WERI-Rb-1 (cell line): ENCODE data around the gene CD6.

Source experiments
- DNase-seq: peaks from one replicate; pipeline ENCODE4 v3.0.0-alpha.2; 2020
- H3K27ac ChIP-seq: fragments of 250-450 bp; sonication (Bioruptor Pico); 2 replicates; pipeline ENCODE4 v1.5.1; 2020; ENCODE audit warnings: mild to moderate bottlenecking, moderate library complexity
- H3K27me3 ChIP-seq: fragments of 250-450 bp; sonication (Bioruptor Pico); 2 replicates; pipeline ENCODE4 v1.5.1; 2021; ENCODE audit warnings: mild to moderate bottlenecking, low read depth, moderate library complexity; ENCODE audit not compliant: insufficient read depth, severe bottlenecking
- H3K36me3 ChIP-seq: fragments of 250-450 bp; sonication (Bioruptor Pico); 2 replicates; pipeline ENCODE4 v1.5.1; 2020; ENCODE audit warnings: mild to moderate bottlenecking, moderate library complexity
- H3K4me3 ChIP-seq: 2 replicates; pipeline ENCODE4 v1.5.1; 2011; ENCODE audit warnings: low read depth, mild to moderate bottlenecking, control low read depth, low read length
- H3K9me3 ChIP-seq: fragments of 250-450 bp; sonication (Bioruptor Pico); 2 replicates; pipeline ENCODE4 v1.5.1; 2021; ENCODE audit warnings: mild to moderate bottlenecking, moderate library complexity; ENCODE audit not compliant: severe bottlenecking
- CTCF ChIP-seq: IDR thresholded peaks from 2 replicates; pipeline ENCODE4 v1.5.1; 2011; ENCODE audit warnings: low read depth, mild to moderate bottlenecking, control low read depth, inconsistent platforms, low read length

CD6 gene

GRCh38 chr11:61019832-61020405 lies 48.4 kb downstream of the CD6 start:
- no peak for DNase-seq
- no peak for TF ChIP-seq CTCF
- no peak overlapping the region for H3K27ac ChIP-seq
- peaks cover 10% of the 10 kb centered on the region for H3K27me3 ChIP-seq
- no peak overlapping the region for H3K4me3 ChIP-seq
- H3K9me3 ChIP-seq: no peaks in the 10 kb centered on the region
- no peaks in the 10 kb centered on the region for H3K36me3 ChIP-seq

DNA sequence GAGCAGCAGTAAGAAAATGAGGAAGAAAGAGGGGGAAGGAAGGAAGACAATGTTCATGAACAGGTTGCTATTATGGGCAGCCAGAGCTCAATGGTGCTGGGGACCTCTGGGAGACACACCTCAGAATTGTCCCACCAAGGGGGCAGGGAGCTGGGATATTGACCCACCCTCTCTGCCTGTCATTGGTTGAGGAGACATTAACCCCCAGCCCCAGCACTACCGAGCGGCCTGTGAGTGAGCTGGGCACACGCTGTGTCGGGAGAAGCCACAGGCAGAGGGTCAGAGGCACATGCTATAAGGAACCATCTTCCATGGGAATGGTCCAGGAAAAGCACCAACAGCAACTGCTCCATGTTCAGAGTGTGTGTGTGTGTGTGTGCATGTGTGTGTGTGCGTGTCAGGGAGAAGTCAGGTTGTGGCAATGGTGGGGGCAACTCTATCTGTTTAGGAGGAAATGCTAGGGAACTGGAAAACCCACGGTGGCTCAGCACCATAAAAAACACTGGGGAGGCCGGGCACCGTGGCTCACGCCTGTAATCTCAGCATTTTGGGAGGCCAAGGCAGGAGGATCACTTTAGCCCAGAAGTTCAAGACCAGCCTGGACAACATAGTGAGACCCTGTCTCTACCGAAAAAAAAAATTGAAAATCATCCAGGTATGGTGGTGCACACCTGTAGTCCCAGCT lies 49.2 kb downstream of the CD6 start:
- no peaks in the 10 kb centered on the region for H3K36me3 ChIP-seq
- H3K27me3 ChIP-seq: peaks cover 8% of the 10 kb centered on the region
- H3K4me3 ChIP-seq: no peak overlapping the region
- TF ChIP-seq CTCF: no peak
- H3K27ac ChIP-seq: no peak overlapping the region
- no peak for DNase-seq
- H3K9me3 ChIP-seq: no peaks in the 10 kb centered on the region

DNA sequence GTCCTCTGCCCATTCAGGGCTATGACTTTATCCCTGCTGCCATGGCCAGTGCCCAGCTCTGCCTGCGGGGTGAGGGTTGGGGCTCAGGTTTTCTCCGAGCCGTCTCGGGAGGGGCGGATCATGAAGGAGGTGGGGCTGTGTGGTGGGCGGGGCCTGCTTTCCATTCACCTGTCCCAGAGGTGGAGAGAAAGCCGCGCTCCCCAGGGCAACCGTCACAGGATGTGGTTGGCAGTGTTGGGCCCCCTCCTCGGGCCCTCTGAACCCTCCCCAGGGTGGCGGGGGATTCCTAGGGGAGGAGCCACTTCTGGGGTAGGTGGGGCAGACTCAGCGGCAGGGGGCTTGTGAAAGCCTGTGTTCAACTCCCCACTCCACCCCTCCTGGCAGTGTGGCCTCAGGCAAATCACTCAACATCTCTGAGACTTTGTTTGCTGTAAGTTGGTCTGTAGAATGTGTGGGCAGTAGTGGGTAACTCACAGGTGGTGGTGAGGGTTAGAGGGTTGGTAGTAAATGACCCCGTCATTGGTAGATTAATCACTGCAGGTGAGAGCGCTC lies 50.3 kb downstream of the CD6 start:
- Histone ChIP-seq H3K4me3 (no peak overlapping the region), H3K36me3 (no peaks in the 10 kb centered on the region)

DNA sequence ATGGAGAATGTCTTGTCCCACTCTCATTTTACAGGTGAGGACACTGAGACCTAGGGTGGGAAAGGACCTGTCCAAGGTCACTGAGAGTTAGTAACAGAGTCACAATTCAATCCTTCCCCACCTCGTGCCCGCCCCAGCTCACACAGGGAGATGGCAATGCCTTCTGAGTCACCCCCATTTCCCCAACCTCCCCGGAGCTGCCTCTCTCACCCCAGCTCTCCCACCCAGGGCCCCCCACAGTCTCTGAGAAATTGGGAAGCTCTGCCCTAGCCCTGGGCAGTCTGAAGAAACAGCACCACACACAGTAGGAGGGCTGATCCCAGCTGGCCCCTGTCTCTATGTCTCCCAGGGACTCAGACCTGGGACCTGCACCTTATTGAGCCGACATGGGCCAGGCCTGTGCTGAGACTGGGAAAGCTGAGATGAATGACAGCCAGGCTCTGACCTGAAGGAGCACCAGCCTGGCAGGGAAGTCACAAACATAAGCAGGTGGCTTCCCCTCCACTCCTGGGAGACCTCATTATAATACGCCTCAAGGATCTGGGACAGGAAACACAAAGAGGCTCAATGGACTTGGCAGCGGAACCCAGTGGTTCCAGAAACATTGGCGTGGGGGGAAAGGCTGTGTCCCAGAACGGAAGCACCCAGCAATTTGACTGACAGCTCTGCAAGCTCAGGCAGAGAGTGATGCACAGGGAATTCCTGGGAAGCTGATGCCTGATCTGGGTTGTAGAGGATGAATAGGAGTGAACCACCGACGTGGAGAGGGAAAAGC lies 51.0 kb downstream of the CD6 start:
- Histone ChIP-seq H3K4me3 (no peak overlapping the region), H3K27me3 (peaks cover under 1% of the 10 kb centered on the region), H3K9me3 (no peaks in the 10 kb centered on the region), H3K36me3 (no peaks in the 10 kb centered on the region), H3K27ac (no peak overlapping the region)
- no peak for DNase-seq
- TF ChIP-seq CTCF: no peak

More for the DNA sequence above, 50.3 kb downstream of the CD6 start:
- peaks cover 2% of the 10 kb centered on the region for H3K27me3 ChIP-seq
- DNase-seq: no peak
- no peaks in the 10 kb centered on the region for H3K9me3 ChIP-seq
- H3K27ac ChIP-seq: no peak overlapping the region
- TF ChIP-seq CTCF: no peak

DNA sequence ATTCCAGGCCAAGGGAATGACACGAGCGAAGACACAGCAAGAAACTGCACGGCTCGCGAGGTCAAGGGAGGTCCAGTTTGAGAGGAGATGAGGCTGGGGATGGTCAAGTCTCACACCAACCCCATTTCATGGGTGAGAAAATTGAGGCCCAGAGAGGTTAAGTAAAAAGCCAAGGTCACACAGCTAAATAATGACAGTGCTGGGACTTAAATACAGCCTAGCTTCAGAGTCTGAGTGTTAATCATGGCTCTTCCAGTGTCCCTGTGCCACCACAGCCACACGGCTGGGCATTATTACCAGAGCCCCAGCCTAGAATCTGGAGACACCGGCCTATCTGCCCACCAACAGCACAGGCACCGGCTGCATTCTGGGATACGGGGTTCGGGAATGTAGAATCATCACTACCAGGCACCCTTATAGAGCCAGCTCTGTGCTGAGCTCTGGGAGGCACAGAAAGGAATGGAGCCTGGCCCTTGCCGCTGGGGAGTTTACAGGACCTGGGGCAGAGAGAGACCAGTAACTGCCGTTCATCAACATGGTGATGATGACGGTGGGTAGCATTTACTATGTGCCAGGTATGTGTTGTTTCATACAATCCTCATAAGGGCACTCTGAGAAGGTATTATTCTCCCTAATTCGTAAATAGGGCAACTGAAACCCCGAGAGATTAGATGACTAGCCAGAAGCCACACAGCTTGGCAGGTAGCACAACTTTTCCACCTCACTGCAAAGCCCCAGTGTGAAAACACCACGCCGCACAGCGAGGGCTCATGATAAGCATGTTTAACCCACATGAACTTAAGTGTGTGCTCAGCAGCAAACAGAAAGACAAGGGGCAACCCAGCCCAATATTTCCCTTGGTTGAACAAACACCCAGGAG lies 51.8 kb downstream of the CD6 start:
- Histone ChIP-seq H3K27me3 (no peaks in the 10 kb centered on the region), H3K27ac (no peak overlapping the region), H3K36me3 (no peaks in the 10 kb centered on the region), H3K4me3 (no peak overlapping the region), H3K9me3 (no peaks in the 10 kb centered on the region)
- no peak for TF ChIP-seq CTCF
- DNase-seq: no peak
